Stimulated activated CD4-positive, alpha-beta T cell treated with anti-CD3 and anti-CD28 coated beads, TNF-alpha, amount 100 ng/mL, for 1 hour (primary cell): ENCODE results near the gene USP53.
"Not testable (repeated sequence)": the region's sequence is repeated elsewhere in the genome, so short reads cannot be mapped to it uniquely, and the experiment has no call there.

Experiments
- DNase-seq, 3 donors: peaks; one replicate each; pipeline ENCODE4 v3.0.0-alpha.2; 2020; ENCODE audit warnings: low read depth in 3 of 3, low spot score in 1 of 3

Gene USP53

DNA sequence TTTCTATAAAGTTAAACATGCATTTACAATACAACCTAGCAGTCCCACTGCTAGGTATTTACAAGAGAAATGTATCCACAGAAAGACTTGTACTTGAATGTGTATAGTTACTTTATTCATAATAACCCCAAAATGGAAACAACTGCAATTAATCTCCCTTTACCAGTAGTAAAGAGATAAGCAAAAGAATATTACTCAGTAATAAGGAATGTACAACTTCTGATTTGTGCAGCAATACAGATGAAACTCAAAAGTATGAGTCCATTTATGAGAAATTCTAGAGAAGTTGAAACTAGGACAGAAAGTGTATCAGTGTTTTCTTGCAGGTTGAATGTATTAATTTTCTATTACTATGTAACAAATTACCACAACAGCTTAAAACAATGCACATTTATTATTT, 15.2 kb downstream of the USP53 start:
- no peak for DNase-seq

DNA sequence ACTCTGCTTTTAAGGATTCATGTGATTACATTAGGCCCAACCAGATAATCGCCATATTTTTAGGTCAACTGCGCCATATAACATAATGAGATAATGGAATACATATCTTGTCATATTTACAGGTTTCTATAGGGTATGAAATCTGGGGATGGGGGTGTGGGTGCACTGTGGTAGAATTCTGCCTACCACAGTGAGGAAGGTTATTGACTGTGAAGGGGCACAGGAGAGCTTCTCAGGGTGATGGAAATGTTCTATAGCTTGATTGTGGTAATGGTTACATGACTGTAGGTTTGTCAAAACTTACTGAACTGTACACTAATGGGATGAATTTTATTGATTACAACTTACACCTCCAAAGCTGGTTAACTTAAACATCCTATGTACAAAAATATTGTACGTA, 15.9 kb downstream of the USP53 start:
- DNase-seq = no peak

DNA sequence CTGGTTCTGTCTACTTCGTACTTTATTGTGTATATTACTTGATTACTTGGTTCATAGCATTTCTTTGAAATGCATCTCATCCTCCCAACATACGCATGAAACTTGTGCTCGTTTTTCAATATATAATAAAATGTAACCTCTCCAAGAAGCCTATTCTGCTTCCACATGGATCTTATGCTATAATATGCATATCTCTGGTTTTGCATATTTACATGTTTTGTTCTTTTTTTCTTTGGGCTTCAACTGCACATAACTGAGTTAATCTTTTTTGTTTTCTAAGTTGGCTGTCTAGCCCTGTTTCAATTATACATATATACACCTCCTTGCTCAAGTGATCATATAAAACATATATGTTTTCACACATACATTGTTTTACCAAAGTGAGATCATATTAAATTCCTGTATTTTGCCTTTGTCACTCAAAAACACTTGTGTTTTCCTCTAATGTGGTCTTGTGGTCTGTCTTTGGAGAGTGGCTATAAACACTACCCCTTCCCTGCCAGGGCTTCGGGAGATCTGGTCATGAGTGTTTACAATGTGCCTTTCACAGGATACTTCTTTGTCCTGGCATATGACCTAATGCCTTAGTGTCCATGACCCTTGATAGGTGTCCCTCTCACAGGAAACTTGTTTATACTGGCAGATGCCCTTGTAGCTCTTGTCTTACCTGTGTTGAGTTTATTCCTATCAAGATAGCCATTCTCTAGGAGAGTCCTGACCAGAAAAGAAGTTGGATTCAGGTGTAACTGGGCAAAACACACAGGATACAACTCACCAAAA, 17.6 kb downstream of the USP53 start:
- DNase-seq = no peak

DNA sequence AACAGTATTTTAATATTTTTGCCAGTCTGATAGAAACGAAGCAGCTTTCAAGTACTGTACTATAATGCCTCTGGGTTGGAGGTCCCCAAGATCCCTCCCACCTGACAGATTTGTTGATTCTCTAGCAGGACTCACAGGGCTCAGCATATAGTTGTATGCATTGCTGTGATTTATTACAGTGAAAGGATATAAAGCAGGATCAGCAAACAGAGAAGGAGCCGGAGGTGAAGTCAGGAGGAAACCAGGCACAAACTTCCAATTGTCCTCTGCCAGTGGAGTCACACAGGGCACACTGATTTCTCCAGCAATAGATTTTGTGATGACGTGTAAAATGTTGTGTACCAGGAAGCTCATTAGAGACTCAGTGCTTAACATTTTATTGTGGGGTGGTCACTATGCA, 19.0 kb downstream of the USP53 start:
- no peak for DNase-seq

DNA sequence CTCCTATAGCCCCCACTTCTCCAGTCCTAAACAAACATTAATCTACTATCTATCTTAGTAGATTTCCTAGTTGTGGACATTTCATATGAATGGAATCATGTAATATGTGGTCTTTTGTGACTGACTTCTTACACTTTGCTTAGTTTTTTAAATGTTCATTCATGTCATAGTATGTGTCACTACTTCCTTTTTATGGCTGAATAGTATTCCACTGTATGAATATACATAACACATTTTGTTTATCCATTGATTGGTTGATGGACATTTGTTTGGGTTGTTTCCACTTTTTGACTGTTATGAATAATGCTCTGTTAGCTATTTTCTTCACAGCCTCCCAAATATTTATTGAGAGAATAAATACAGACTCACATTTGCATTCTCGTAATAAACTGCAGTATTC, 19.8 kb downstream of the USP53 start:
- DNase-seq = no peak

DNA sequence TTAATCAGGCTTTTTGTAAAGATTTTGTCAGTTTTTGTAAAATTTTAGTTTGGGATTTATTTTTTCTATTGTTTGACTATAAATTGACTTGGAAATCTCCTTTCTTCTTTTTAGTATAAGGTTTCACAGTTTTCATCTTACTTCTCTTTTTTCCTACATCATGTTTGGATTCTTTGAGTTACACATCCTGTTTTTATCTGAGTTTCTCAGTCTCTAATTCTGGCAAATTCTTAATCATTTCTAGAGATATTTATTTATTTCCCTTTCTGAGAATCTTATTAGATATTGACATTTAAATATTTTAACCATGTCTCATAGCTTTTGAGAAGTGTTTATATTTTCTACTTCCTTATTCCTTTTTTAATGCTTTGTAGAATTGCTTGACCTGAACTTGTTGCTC, 20.7 kb downstream of the USP53 start:
- DNase-seq = no peak

DNA sequence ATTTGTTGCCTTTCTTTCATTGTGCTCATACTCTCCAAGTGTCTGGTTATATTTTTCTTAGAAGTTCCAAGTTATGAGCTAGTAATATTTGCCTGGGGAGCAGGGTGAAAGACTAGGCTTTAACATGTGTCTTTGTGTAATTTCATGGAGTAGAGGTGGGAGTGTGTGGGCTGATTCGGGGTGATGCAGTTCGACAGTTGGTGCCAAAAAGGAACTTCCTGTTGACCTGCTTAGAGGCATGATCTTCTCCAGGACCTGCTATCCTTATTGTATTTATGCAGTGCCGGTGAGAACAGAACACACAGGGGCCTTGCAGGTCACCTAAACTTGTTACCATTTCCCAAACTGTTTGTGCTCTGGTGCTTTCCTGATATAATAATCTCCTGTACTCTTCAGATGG, 21.2 kb downstream of the USP53 start:
- no peak for DNase-seq

DNA sequence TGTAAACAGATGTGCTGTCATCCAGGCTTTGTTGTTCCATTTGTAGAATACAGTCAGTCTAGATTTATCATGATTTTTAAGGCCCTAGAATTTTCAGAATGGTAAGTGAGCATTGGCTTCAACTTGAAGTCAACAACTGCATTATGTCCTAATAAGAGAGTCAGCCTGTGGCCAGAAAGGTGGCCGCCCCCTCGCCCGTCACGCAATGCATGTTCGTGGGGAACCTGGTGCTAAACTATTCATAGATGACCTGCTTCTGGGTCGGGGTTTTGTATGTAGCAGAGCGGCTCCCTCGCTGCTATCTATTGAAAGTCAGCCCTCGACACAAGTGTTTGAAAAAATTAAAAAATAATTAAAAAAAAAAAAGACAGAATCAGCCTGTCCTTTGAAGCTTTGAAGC, 24.7 kb downstream of the USP53 start:
- no peak for DNase-seq

DNA sequence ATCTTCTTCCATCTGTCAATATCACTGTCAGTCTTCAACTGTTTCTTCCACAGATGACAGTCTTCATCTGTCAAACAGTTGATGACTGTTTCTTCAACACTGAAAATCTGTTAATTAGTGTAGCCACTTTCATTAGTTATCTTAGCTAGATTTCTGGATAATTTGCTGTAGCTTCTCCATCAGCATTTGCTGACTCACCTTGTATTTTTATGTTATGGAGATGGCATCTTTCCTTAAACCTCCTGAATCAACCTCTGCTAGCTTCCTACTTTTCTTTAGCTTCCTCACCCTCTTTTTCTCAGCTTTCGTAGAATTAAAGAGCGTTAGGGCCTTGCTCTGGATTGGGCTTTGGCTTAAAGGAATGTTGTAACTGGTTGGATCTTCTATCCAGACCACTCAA, 25.1 kb downstream of the USP53 start:
- DNase-seq = no peak

DNA sequence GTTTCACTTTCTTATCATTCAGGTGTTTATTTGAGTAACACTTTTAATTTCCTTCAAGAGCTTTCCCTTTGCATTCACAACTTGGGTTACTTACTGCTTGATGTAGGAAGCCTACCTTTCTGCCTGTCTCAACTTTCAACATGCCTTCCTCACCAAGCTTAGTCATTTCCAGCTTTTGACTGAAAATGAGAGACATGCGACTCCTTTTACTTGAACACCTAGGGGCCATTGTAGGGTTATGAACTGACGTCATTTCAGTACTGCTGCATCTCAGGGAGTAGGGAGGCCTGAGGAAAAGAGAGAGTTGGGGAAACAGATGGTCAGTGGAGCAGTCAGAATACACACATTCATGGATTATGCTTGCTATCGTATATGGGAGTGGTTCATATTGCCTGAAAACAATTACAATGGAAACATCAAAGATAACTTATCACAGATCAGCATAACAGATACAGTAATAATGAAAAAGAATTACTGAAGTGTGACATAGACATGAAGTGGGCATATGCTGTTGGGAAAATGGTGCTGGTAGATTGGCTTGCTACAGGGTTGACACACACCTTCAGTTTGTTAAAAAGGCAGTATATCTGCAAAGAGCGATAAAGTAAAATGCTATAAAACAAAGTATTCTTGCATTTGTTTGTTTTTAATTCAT, 25.7 kb downstream of the USP53 start:
- DNase-seq = no peak

DNA sequence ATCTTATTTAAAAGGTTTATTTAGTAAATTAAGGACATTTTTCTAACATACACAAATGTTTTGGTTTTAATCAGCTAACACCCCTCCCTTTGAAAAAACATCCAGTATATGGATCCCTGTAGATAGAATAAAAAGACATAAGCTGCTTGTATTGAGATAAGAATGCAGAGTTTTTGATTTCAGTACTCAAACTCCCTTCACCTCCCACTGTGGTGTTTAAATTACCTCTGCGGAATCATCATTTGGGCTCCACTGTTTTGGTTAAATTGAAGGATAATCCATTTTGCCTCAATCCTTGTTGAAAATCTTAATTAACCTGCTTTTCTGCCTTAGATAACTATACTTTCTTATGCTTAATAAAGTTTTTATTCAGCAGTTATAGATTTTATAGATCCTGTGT, 27.6 kb downstream of the USP53 start:
- no peak for DNase-seq

DNA sequence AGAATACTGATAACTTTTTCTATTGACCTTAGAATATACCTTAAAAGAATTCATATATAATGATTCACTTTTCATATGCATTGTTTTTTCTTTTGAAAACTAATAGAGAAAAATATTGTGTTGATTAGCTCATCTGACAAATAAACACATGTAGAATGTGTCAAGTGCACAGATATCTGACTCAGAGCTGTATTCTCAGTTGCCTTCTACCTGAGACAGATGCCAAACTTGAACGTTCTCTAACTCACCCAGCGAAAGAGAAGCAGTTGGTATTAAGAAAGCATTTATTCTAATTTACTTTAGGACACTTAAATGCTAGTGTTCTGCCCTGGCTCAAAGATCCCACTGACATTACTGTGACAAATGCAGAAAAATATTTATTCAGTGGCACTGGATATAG, 28.1 kb downstream of the USP53 start:
- no peak for DNase-seq

DNA sequence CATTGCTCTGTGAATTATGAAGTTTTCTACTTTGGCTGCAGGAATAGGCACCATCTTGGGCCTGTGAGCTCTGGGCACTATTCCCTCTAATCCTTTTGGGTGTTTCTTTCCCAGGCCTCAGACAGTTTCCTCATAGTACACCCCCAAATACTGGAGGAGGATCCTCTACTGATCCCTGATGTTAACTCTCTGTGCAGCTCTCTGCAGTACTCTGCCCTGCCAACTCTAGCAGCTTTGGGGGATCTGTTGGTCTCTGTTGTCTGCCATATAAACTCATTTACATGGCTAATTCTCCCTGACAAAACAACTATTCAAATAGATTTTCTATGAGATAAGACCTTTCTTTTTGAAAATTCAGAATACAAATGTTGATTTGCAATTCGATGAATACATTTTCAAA, 29.9 kb downstream of the USP53 start:
- DNase-seq = no peak

DNA sequence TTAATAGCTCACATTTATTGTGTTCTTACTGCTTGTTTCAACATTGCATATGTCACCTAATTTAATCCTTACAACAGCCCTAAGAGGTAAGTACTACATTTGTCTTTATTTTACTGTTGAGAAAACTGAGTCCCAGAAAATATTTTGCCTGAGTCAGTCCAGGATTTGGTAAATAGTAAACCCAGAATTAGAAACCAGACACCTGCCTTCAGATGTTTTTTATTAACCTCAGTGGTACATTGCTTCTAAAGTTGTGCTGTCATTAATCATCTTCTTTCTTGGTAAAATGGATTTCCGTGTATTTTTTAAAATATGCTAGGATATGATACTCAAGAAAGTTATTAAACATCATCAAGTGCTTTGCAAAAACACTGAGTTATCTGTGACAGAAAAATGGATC, 31.4 kb downstream of the USP53 start:
- DNase-seq = no peak

DNA sequence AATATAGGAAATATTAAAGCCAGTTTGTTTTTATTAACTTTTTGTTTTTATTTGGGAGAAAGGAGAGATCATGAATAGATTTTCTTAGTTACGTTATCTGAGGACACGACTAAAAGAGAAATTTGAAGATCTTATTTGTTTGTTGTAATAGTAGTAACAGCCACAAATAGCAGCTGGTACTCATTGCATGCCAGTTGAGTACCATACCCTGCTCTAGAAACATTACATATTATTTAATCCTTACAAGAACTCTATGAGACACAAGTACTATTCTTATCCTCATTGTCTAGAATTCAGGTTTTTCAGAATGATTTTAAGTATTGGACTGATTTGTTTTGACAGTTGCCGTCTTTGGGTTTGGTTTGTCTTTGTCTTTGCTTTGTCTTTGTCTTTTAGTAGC, 31.8 kb downstream of the USP53 start:
- DNase-seq = no peak

DNA sequence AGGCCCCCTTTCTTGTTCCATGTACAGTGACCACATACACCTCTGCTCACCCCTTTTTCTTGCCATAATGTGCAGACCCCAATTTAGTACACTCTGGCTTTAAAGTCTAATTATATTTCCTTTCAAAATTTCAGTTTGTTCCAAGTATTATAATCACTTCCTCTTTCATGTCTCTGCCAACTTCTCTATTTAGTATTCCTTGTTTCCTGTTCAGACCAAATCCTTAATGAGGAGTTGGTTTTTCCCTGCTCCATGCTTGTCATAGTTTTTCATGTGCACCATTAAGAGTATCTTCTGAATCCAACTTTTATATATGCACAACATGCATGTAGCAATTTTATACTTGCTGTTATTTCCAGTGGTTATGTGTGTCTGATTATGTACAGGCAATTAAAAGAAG, 32.3 kb downstream of the USP53 start:
- no peak for DNase-seq

DNA sequence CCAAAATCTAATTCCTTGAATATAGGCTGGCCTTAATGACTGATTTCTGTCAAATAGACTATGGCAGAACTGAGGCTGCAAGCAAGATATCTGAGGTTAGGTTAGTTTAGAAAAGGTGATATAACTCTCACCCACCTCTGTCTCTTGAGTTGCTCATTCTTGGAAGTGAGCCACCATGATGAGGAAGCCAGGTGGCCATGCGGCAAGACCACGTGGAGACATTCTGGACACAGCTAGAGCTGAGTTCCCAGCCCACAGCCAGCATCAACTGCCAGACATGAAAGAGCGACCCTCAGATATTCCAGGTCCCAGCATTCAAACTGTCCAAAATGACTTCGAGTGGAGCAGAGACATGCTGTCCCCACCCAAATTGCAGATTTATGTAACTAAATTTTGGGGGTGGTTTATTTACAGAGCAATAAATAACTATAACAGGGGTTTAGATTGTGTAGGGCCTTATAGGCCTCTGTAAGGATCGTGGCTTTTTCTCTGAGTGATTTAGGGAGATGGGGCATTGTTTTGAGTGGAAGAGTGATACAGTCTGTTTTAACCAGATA, 33.7 kb downstream of the USP53 start:
- no peak for DNase-seq

DNA sequence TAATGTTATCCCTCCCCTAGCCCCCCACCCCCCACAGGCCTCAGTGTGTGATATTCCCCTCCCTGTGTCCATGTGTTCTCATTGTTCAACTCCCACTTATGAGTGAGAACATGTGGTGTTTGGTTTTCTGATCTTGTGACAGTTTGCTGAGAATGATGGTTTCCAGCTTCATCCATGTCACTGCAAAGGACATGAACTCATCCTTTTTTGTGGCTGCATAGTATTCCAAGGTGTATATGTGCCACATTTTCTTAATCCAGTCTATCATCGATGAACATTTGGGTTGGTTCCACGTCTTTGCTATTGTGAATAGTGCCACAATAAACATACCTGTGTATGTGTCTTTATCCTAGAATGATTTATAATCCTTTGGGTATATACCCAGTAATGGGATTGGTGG, 38.5 kb downstream of the USP53 start:
- not testable (repeated sequence) for DNase-seq

DNA sequence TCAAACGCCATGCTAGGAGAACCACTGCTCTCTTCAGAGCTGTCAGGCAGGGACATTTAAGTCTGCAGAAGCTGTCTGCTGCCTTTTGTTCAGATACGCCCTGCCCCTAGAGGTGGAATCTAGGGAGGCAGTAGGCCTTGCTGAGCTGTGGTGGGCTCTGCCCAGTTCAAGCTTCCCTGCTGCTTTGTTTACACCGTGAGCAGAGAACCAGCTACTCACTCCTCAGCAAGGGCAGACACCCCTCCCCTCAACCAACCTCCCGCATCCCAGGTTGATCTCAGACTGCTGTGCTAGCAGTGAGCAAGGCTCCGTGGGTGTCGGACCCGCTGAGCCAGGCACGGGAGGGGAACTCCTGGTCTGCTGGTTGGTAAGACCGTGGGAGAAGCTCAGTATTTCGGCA, 42.7 kb downstream of the USP53 start:
- DNase-seq = not testable (repeated sequence)

DNA sequence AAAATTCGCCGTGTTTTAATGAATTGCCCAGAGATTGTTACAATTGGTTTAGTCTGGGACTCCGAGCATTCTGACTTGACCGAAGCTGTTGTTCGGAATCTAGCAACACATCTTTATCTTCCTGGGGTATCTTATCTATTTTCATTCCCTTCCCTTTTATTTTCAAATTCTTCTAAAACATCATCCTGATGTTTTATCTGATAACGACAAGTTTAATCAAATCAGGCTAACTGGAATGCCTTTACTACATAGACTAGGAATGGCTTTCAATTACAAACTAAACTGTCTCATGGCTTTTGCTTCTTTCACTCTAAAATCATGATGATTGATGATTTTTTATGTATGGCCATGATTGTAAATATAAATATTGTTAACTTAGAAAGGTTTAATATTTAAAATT, 48.0 kb downstream of the USP53 start:
- no peak for DNase-seq

DNA sequence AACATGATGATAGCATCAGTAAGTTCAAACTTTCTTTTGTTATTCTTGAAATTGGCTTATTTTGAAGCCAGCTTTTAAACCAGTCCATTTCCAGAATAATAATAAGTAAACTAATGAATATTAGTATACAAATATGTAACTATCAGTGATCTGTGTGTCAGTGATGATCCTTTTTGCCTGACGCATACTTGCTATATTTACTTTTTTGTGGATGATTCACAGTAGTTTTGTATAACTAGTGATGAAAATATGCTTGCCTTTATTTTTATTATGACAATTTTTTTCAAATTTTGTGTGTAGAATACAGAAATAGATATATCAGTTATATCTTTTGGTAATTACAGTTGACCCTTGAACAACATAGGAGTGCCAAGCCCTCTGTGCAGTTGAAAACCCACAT, 49.5 kb downstream of the USP53 start:
- no peak for DNase-seq

DNA sequence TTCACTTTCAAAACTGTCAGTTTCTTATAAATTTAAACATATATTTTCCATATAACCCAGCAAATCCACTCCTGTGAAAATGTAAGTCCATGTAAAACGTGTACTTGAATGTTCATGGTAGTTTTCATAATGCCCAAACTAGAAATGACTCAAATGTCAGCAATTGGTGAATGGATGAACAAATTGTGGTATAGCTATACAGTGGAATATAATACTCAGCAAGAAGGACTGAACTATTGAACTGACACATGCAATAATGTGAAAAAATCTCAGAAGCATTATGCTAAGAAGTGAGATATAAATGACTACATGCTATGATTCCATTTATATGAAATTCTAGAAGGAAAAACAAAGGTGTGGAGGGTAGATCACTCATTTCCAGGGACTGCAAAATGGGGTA, 52.2 kb downstream of the USP53 start:
- no peak for DNase-seq

DNA sequence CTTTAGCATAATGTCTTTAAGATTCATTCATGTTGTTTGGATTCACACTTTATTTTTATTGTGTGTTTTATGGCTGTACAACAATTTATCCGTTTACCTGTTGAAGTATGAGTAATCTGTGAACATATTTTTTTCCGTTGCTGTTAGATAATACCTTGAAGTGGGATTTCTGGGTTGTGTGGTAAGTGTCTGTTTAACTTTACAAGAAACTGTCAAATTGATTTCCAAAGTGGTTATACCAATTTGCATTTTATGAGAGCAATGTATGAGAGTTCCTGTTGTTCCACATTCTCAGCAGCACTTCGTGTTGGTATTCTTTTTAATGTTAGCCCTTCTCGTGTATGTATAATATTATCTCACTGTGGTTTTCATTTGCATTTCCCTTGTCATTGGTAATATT, 53.6 kb downstream of the USP53 start:
- DNase-seq = no peak
